Neural progenitor cell (in vitro differentiated cells): ENCODE results near the gene SRBD1. TPM values are rescaled to one million over a fixed set of nuclear protein-coding genes. Genes with fewer than 3 reads are reported as not detected.

Experiments
- DNase-seq: peaks from one replicate; pipeline ENCODE4 v3.0.0-alpha.2; 2016; ENCODE audit warnings: low spot score
- H2AFZ ChIP-seq: fragments of 200-600 bp; sonication (generic); replicated peaks from 2 replicates; pipeline ENCODE4 v1.6.1; 2016; ENCODE audit warnings: antibody characterized with exemption
- H3F3A ChIP-seq: fragments of 200-600 bp; sonication (generic); 2 replicates; pipeline ENCODE4 v1.6.1; 2016; ENCODE audit warnings: antibody characterized with exemption, low read depth
- H3K27ac ChIP-seq: fragments of 200-600 bp; sonication (generic); 2 replicates; pipeline ENCODE4 v1.5.1; 2016; ENCODE audit warnings: mild to moderate bottlenecking
- H3K27me3 ChIP-seq: fragments of 200-600 bp; sonication (generic); 2 replicates; pipeline ENCODE4 v1.6.1; 2016; ENCODE audit warnings: mild to moderate bottlenecking, moderate library complexity
- H3K36me3 ChIP-seq: fragments of 200-600 bp; sonication (generic); 2 replicates; pipeline ENCODE4 v1.5.1; 2016
- H3K4me1 ChIP-seq: fragments of 200-600 bp; sonication (generic); 2 replicates; pipeline ENCODE4 v1.6.1; 2016; ENCODE audit warnings: mixed run types
- H3K4me2 ChIP-seq: fragments of 200-600 bp; sonication (generic); 2 replicates; pipeline ENCODE4 v1.6.1; 2016
- H3K4me3 ChIP-seq: fragments of 200-600 bp; sonication (generic); 2 replicates; pipeline ENCODE4 v1.5.1; 2016
- H3K79me2 ChIP-seq: fragments of 200-600 bp; sonication (generic); 2 replicates; pipeline ENCODE4 v1.6.1; 2016; ENCODE audit warnings: low read depth
- H3K9ac ChIP-seq: fragments of 200-600 bp; sonication (generic); 2 replicates; pipeline ENCODE4 v1.6.1; 2016
- H3K9me3 ChIP-seq: fragments of 200-600 bp; sonication (generic); 2 replicates; pipeline ENCODE4 v1.5.1; 2016; ENCODE audit warnings: low read depth
- H4K20me1 ChIP-seq: fragments of 200-600 bp; sonication (generic); 2 replicates; pipeline ENCODE4 v1.6.1; 2016; ENCODE audit warnings: low read depth
- H3K27ac Mint-ChIP-seq: 3 replicates; pipeline ENCODE4 v1.8.0; 2021; ENCODE audit warnings: mixed read lengths
- H3K27me3 Mint-ChIP-seq: 2 replicates; pipeline ENCODE4 v1.8.0; 2022; ENCODE audit warnings: low read depth, mild to moderate bottlenecking, inconsistent platforms, moderate library complexity, mixed read lengths; ENCODE audit not compliant: insufficient read depth
- H3K36me3 Mint-ChIP-seq: 3 replicates; pipeline ENCODE4 v1.8.0; 2021; ENCODE audit warnings: mixed read lengths
- H3K4me1 Mint-ChIP-seq: 3 replicates; pipeline ENCODE4 v1.8.0; 2021; ENCODE audit warnings: mixed read lengths
- H3K4me3 Mint-ChIP-seq: 3 replicates; pipeline ENCODE4 v1.8.0; 2021; ENCODE audit warnings: mild to moderate bottlenecking, moderate library complexity, mixed read lengths
- H3K9me3 Mint-ChIP-seq: 3 replicates; pipeline ENCODE4 v1.8.0; 2020; ENCODE audit warnings: mixed read lengths
- EZH2 ChIP-seq: fragments of 200-600 bp; sonication (generic); IDR thresholded peaks from 2 replicates; pipeline ENCODE4 v1.6.1; 2017; ENCODE audit warnings: antibody characterized with exemption, mild to moderate bottlenecking, moderate library complexity
- EZH2phosphoT487 ChIP-seq: fragments of 200-600 bp; sonication (generic); IDR thresholded peaks from 2 replicates; pipeline ENCODE4 v1.6.1; 2017; ENCODE audit warnings: antibody characterized with exemption
- total RNA-seq: library from RNA; depleted of rRNA; stranded (reverse); fragments of >200 nt; gene quantifications from 2 replicates; pipeline ENCODE4 v1.2.3, GENCODE V29; 2015; ENCODE audit warnings: low replicate concordance
- TF ChIP-seq, protein P1 (sequence below): fragments of 200-600 bp; sonication (generic); IDR thresholded peaks from 2 replicates; pipeline ENCODE4 v1.5.1; 2017; ENCODE audit warnings: antibody characterized with exemption, mild to moderate bottlenecking

Gene SRBD1
- total RNA-seq, 1 donor from 2014 or later: 37.2 TPM

DNA sequence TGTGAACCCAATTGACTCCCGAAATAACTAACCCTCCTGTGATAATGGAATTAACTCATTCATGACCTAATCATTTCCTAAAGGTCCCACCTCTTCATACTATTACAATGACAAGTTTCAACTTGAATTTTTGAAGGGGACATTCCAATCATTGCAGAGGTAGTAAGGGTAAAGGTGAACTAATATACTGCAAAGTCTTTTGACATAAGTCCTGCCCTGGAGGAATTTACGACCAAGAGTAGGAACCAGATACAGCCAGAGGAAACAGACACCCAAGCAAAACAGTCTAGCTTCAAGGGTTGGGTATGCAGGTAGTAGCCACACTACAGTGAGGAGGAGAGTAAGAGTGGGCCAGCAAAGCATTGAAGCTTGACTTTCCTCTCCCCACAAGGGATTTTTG, 1.2 kb upstream of the SRBD1 start:
- H2AFZ ChIP-seq: no peak overlapping the region
- no peak for TF ChIP-seq EZH2
- TF ChIP-seq, protein P1, sequence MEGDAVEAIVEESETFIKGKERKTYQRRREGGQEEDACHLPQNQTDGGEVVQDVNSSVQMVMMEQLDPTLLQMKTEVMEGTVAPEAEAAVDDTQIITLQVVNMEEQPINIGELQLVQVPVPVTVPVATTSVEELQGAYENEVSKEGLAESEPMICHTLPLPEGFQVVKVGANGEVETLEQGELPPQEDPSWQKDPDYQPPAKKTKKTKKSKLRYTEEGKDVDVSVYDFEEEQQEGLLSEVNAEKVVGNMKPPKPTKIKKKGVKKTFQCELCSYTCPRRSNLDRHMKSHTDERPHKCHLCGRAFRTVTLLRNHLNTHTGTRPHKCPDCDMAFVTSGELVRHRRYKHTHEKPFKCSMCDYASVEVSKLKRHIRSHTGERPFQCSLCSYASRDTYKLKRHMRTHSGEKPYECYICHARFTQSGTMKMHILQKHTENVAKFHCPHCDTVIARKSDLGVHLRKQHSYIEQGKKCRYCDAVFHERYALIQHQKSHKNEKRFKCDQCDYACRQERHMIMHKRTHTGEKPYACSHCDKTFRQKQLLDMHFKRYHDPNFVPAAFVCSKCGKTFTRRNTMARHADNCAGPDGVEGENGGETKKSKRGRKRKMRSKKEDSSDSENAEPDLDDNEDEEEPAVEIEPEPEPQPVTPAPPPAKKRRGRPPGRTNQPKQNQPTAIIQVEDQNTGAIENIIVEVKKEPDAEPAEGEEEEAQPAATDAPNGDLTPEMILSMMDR: no peak
- TF ChIP-seq EZH2phosphoT487: no peak
- H3K4me1 ChIP-seq: peaks cover 4% of the 10 kb centered on the region
- no peaks in the 10 kb centered on the region for H3K27me3 ChIP-seq
- H3K9ac ChIP-seq: no peak overlapping the region
- no peak overlapping the region for H3K27ac Mint-ChIP-seq
- H3F3A ChIP-seq: peaks cover 8% of the 10 kb centered on the region
- H3K27me3 Mint-ChIP-seq: no peaks in the 10 kb centered on the region
- H4K20me1 ChIP-seq: no peaks in the 10 kb centered on the region
- no peaks in the 10 kb centered on the region for H3K9me3 Mint-ChIP-seq
- H3K4me1 Mint-ChIP-seq: peaks cover 12% of the 10 kb centered on the region
- H3K4me2 ChIP-seq: no peak overlapping the region
- no peaks in the 10 kb centered on the region for H3K36me3 Mint-ChIP-seq
- H3K4me3 Mint-ChIP-seq: peak overlapping the region; percentile 98
- DNase-seq: no peak
- no peak overlapping the region for H3K4me3 ChIP-seq
- H3K79me2 ChIP-seq: peaks cover 30% of the 10 kb centered on the region
- no peak overlapping the region for H3K27ac ChIP-seq
- no peaks in the 10 kb centered on the region for H3K36me3 ChIP-seq
- no peaks in the 10 kb centered on the region for H3K9me3 ChIP-seq

DNA sequence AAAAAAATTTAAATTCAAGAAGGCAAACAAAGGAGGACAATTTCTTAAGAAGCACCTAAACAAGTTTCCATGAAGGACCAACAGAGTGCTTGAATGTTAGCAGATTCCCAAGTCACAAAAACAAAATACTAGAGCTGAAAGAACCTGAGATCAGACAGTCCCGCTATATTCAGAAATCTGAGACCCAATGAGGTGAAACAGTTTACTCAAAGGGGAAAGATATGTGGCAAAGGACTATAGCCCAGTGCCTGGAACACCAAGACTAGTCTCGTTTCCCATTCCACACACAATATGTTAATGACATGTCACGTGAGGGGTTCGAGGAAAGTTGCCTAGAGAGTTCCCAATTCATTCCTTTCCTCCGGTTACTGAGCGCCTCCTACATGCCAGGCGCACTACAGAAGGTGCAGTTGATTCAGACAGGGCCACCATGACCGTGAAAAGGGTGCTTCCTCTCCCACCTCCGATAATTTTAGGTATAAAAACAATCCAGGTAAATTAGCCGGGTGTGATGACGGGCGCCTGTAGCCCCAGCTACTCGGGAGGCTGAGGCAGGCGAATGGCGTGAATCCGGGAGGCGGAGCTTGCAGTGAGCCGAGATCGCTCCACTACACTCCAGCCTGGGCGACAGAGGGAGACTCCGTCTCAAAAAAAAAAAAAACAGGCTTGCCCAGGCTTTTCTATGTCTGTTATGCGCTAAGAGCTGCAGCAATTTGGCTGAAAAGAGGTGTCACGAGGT, 617 bp downstream of the SRBD1 start:
- Histone ChIP-seq H3K4me3 (peak overlapping the region; percentile 73), H3K27ac (no peak overlapping the region), H3K9ac (no peak overlapping the region), H3K36me3 (no peaks in the 10 kb centered on the region), H3F3A (peaks cover 8% of the 10 kb centered on the region), H3K27me3 (no peaks in the 10 kb centered on the region), H4K20me1 (no peaks in the 10 kb centered on the region), H3K4me1 (peaks cover 4% of the 10 kb centered on the region), H3K4me2 (peak overlapping the region; percentile 75), H2AFZ (peak overlapping the region; percentile 98), H3K79me2 (peaks cover 42% of the 10 kb centered on the region), H3K9me3 (no peaks in the 10 kb centered on the region)
- TF ChIP-seq EZH2phosphoT487 (no peak), EZH2 (no peak)
- TF ChIP-seq, protein P1: peak; percentile 41
- Mint-ChIP-seq H3K36me3 (no peaks in the 10 kb centered on the region), H3K27me3 (no peaks in the 10 kb centered on the region), H3K27ac (peak overlapping the region; percentile 55), H3K9me3 (no peaks in the 10 kb centered on the region), H3K4me3 (peak overlapping the region; percentile 98), H3K4me1 (peaks cover 12% of the 10 kb centered on the region)
- peak; percentile 75 for DNase-seq

DNA sequence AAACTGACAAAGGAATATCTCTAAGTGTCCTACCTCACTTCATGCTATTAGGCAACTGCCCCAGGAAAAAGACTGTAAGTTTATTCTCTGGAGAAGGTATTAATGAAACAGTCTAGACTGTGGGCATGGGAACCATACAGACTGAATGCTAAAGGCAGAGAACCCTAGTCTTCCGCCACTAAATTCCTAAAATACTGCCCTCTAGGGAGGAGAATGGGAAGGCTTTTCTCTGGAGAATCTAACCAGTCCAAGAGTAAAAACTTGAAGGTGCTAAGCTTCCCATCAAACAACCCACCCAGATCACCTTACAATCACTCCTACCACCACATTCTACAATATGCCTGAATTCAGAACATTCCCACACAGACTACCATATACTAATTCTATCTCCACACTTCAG, 3.4 kb downstream of the SRBD1 start:
- Mint-ChIP-seq H3K4me3 (no peak overlapping the region), H3K9me3 (no peaks in the 10 kb centered on the region), H3K4me1 (peaks cover 12% of the 10 kb centered on the region), H3K27me3 (no peaks in the 10 kb centered on the region), H3K36me3 (peaks cover 6% of the 10 kb centered on the region), H3K27ac (no peak overlapping the region)
- no peak overlapping the region for H3K9ac ChIP-seq
- H3K4me1 ChIP-seq: peaks cover 4% of the 10 kb centered on the region
- H3K79me2 ChIP-seq: peaks cover 45% of the 10 kb centered on the region
- H2AFZ ChIP-seq: no peak overlapping the region
- no peaks in the 10 kb centered on the region for H4K20me1 ChIP-seq
- H3K36me3 ChIP-seq: no peaks in the 10 kb centered on the region
- no peak overlapping the region for H3K27ac ChIP-seq
- H3K27me3 ChIP-seq: no peaks in the 10 kb centered on the region
- H3K9me3 ChIP-seq: no peaks in the 10 kb centered on the region
- peaks cover 8% of the 10 kb centered on the region for H3F3A ChIP-seq
- no peak overlapping the region for H3K4me3 ChIP-seq
- DNase-seq: peak; percentile 67
- TF ChIP-seq EZH2 (no peak), EZH2phosphoT487 (no peak)
- TF ChIP-seq, protein P1: peak; percentile 77
- H3K4me2 ChIP-seq: no peak overlapping the region
